IMR-90 (cell line): ENCODE measurements around the gene GIPC3. TPM values are rescaled to one million over a fixed set of nuclear protein-coding genes. Genes with fewer than 3 reads are reported as not detected.

ENCODE experiments used
- ATAC-seq: fragments of 200-7000 bp; cut with Tn5 transposase; 2 replicates; pipeline ENCODE4 v1.9.1; 2020; ENCODE audit warnings: low read depth, mild to moderate bottlenecking, moderate library complexity
- BruUV-seq: library from RNA; stranded (reverse); fragments of 400-500 nt; replicated peaks from 2 replicates; lab custom pipeline; 2021; lab: Mats Ljungman, UMichigan
- CTCF ChIA-PET: fragments of 300-600 bp; formaldehyde crosslinking; extraction: SDS; loops from one replicate; lab custom pipeline; 2021; ENCODE audit warnings: antibody characterized with exemption; lab: Yijun Ruan, JAX
- POLR2A ChIA-PET: fragments of 300-600 bp; sonication (Branson Sonifier 250); formaldehyde crosslinking; loops from one replicate; lab custom pipeline; 2022; ENCODE audit warnings: antibody characterized with exemption; ENCODE audit not compliant: unreplicated experiment; lab: Charles Lee
- DNase-seq: peaks from one replicate; pipeline ENCODE4 v3.0.0; 2013
- H2AFZ ChIP-seq: replicated peaks from 2 replicates; pipeline ENCODE3; 2013; ENCODE audit warnings: low read length, mild to moderate bottlenecking; ENCODE audit not compliant: poor library complexity
- H2AK5ac ChIP-seq: 2 replicates; pipeline ENCODE4 v1.6.1; 2013; ENCODE audit warnings: low read depth, low read length, inconsistent platforms
- H2AK9ac ChIP-seq: replicated peaks from 2 replicates; pipeline ENCODE3; 2013; ENCODE audit warnings: mild to moderate bottlenecking, low read depth, low read length, moderate library complexity; ENCODE audit not compliant: poor library complexity
- H2BK120ac ChIP-seq: 2 replicates; pipeline ENCODE4 v1.6.1; 2013; ENCODE audit warnings: low read depth, low read length, inconsistent platforms
- H2BK15ac ChIP-seq: 3 replicates; pipeline ENCODE4 v1.6.1; 2013; ENCODE audit warnings: low read depth, low read length, inconsistent platforms
- H2BK20ac ChIP-seq: 2 replicates; pipeline ENCODE4 v1.6.1; 2013; ENCODE audit warnings: low read depth, mild to moderate bottlenecking, inconsistent platforms, low read length, moderate library complexity
- H2BK5ac ChIP-seq: 2 replicates; pipeline ENCODE4 v1.6.1; 2013; ENCODE audit warnings: mild to moderate bottlenecking, low read depth, low read length, inconsistent platforms; ENCODE audit not compliant: poor library complexity, severe bottlenecking
- H3K14ac ChIP-seq: replicated peaks from 2 replicates; pipeline ENCODE4 v1.6.1; 2013; ENCODE audit warnings: low read depth, low read length, inconsistent platforms
- H3K18ac ChIP-seq: 2 replicates; pipeline ENCODE4 v1.6.1; 2013; ENCODE audit warnings: low read depth, low read length, control low read depth
- H3K23ac ChIP-seq: 2 replicates; pipeline ENCODE4 v1.6.1; 2013; ENCODE audit warnings: low read depth, low read length, inconsistent platforms
- H3K27ac ChIP-seq: 2 replicates; pipeline ENCODE4 v1.5.1; 2013; ENCODE audit warnings: mild to moderate bottlenecking, control low read depth, low read length; ENCODE audit not compliant: insufficient read depth
- H3K27me3 ChIP-seq: 2 replicates; pipeline ENCODE4 v1.6.1; 2013; ENCODE audit warnings: low read length; ENCODE audit not compliant: control insufficient read depth, insufficient read depth
- H3K36me3 ChIP-seq: 2 replicates; pipeline ENCODE4 v1.6.1; 2013; ENCODE audit warnings: low read length, mixed read lengths; ENCODE audit not compliant: control insufficient read depth, insufficient read depth
- H3K4ac ChIP-seq: 2 replicates; pipeline ENCODE4 v1.6.1; 2013; ENCODE audit warnings: low read depth, low read length, inconsistent platforms
- H3K4me1 ChIP-seq: 2 replicates; pipeline ENCODE4 v1.6.1; 2013; ENCODE audit warnings: low read length, mixed read lengths; ENCODE audit not compliant: control insufficient read depth, insufficient read depth
- H3K4me2 ChIP-seq: 2 replicates; pipeline ENCODE4 v1.6.1; 2013; ENCODE audit warnings: low read depth, mild to moderate bottlenecking, control low read depth, low read length, moderate library complexity
- H3K4me3 ChIP-seq: 2 replicates; pipeline ENCODE4 v1.5.1; 2013; ENCODE audit warnings: low read depth, mild to moderate bottlenecking, control low read depth, low read length, moderate library complexity; ENCODE audit not compliant: insufficient read depth
- H3K56ac ChIP-seq: 2 replicates; pipeline ENCODE4 v1.6.1; 2013; ENCODE audit warnings: low read length, inconsistent platforms; ENCODE audit not compliant: insufficient read depth; ENCODE audit errors: extremely low read depth
- H3K79me1 ChIP-seq, 2 experiments: 2 replicates each; pipeline ENCODE4 v1.6.1; 2013; ENCODE audit warnings: low read length in 2 of 2, inconsistent platforms in 1 of 2, low read depth in 1 of 2
- H3K9ac ChIP-seq: 2 replicates; pipeline ENCODE4 v1.6.1; 2013; ENCODE audit warnings: low read depth, low read length, control low read depth
- H3K9me1 ChIP-seq: 2 replicates; pipeline ENCODE4 v1.6.1; 2013; ENCODE audit warnings: low read length, inconsistent platforms; ENCODE audit not compliant: insufficient read depth
- H3K9me3 ChIP-seq: 2 replicates; pipeline ENCODE4 v1.6.1; 2013; ENCODE audit warnings: low read length; ENCODE audit not compliant: control insufficient read depth, insufficient read depth
- H4K20me1 ChIP-seq: 2 replicates; pipeline ENCODE4 v1.6.1; 2013; ENCODE audit warnings: low read length, inconsistent platforms; ENCODE audit not compliant: insufficient read depth
- H4K5ac ChIP-seq: 2 replicates; pipeline ENCODE4 v1.6.1; 2013; ENCODE audit warnings: mild to moderate bottlenecking, low read depth, low read length, control low read depth
- H4K8ac ChIP-seq, 2 experiments: 2 replicates each; pipeline ENCODE4 v1.6.1; 2013; ENCODE audit warnings: low read depth in 2 of 2, low read length in 2 of 2, control low read depth in 1 of 2, inconsistent platforms in 1 of 2
- H4K91ac ChIP-seq: 2 replicates; pipeline ENCODE4 v1.6.1; 2013; ENCODE audit warnings: low read depth, low read length, inconsistent platforms; ENCODE audit not compliant: insufficient read depth
- CEBPB ChIP-seq: IDR thresholded peaks from 2 replicates; pipeline ENCODE4 v1.6.1; 2012; ENCODE audit warnings: low read depth, low read length, improper control_type of control experiment
- ELK1 ChIP-seq: fragments of 150-350 bp; IDR thresholded peaks from 2 replicates; pipeline ENCODE4 v1.6.1; 2016; ENCODE audit warnings: low read depth, mild to moderate bottlenecking, low read length, moderate library complexity, borderline replicate concordance
- FOS ChIP-seq: fragments of 150-350 bp; IDR thresholded peaks from 2 replicates; pipeline ENCODE4 v1.6.1; 2016; ENCODE audit warnings: low read depth, low read length
- MAFK ChIP-seq: IDR thresholded peaks from 2 replicates; pipeline ENCODE4 v1.6.1; 2012; ENCODE audit warnings: low read depth, low read length, improper control_type of control experiment
- MAZ ChIP-seq: IDR thresholded peaks from 2 replicates; pipeline ENCODE4 v1.6.1; 2012; ENCODE audit warnings: low read depth, mild to moderate bottlenecking, low read length, improper control_type of control experiment, moderate library complexity, borderline replicate concordance
- NFE2L2 ChIP-seq: fragments of 150-350 bp; IDR thresholded peaks from 2 replicates; pipeline ENCODE4 v1.6.1; 2016; ENCODE audit warnings: low read depth, mild to moderate bottlenecking, low read length
- POLR2A ChIP-seq: IDR thresholded peaks from 2 replicates; pipeline ENCODE4 v1.6.1; 2012; ENCODE audit warnings: mild to moderate bottlenecking, low read depth, low read length
- RAD21 ChIP-seq: IDR thresholded peaks from 2 replicates; pipeline ENCODE4 v1.6.1; 2012; ENCODE audit warnings: low read length, improper control_type of control experiment
- RFX5 ChIP-seq: IDR thresholded peaks from 2 replicates; pipeline ENCODE4 v1.8.0; 2012; ENCODE audit warnings: low read depth, mild to moderate bottlenecking, low read length, moderate library complexity
- WGBS, 2 experiments: methylation state at CpG; one replicate each; pipeline versions ENCODE4 v1.1.5 to v1.1.7; 2013; ENCODE audit warnings: missing lambda C conversion rate in 2 of 2; ENCODE audit not compliant: insufficient read length in 1 of 2; ENCODE audit errors: extremely low coverage in 2 of 2; 5-methylcytosine and 5-hydroxymethylcytosine counted together
- dilution Hi-C: fragments of 300-500 bp; cut with HindIII; formaldehyde crosslinking; loops from one replicate; pipeline ENCODE4 v1.14.3; 2018; ENCODE audit warnings: low sequenced_read_pairs; ENCODE audit not compliant: unreplicated experiment
- in situ Hi-C: fragments of 300-500 bp; cut with MboI; formaldehyde crosslinking; loops from 3 replicates; pipeline ENCODE4 v1.14.3; 2019; ENCODE audit warnings: low sequenced_read_pairs, inconsistent platforms, mixed read lengths
- intact Hi-C: fragments of 100-400 bp; cut with micrococcal nuclease; formaldehyde crosslinking; loops from 2 replicates; pipeline ENCODE4 v1.10.0; 2022
- polyA plus RNA-seq, 3 experiments: library from polyadenylated mRNA; depleted of rRNA; stranded (reverse); fragments of >200 nt; gene quantifications; 2 replicates each; pipeline ENCODE4 v1.2.3, GENCODE V29; 2012; ENCODE audit warnings: low replicate concordance in 1 of 3
- total RNA-seq: library from RNA; depleted of rRNA; stranded (reverse); fragments of >200 nt; gene quantifications from 2 replicates; pipeline ENCODE4 v1.2.3, GENCODE V29; 2012
- TF ChIP-seq, protein P1 (sequence below): fragments of 150-350 bp; IDR thresholded peaks from 2 replicates; pipeline ENCODE4 v1.6.1; 2017; ENCODE audit warnings: mild to moderate bottlenecking, antibody characterized with exemption, low read length, low read depth
- TF ChIP-seq, protein P2 (sequence below): conservative IDR thresholded peaks from 2 replicates; pipeline ENCODE4 v1.5.1; 2012; ENCODE audit warnings: mild to moderate bottlenecking, low read depth, low read length, improper control_type of control experiment

GIPC3 gene
- total and polyA plus RNA-seq, 2 of the 4 experiments (the other 2 are of a cell fraction) = under 0.01 to 0.36 TPM

DNA sequence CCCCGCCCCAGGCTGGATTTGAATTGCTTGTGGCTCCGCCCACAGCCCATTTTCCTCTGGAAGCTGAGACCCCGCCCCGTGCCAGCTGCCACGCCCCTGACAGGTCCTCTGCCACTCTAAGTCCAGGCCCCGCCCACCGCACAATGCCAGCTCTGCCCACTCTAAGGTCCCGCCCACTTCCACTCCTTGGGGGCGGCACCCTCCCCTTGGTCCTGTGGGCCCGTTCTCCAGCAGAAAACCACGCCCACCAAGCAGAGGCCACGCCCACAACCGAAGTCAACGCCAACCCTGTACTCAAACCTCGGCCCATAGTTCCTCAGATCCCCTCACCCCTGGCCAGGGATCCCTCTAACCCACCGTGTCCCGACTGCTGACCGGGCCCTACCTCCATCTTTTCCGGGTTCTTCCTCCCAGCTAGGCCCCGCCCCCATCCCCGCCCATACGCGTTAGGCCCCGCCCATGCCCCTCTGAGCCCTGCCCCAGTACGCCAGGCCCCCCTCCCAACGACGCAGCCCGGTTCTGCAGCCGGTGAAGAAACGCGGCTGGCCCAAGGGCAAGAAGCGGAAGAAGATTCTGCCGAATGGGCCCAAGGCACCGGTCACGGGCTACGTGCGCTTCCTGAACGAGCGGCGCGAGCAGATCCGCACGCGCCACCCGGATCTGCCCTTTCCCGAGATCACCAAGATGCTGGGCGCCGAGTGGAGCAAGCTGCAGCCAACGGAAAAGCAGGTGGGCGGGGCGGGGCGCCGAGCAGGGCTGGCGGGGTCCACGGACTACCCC, 11.2 kb upstream of the GIPC3 start:
- Histone ChIP-seq H2AK9ac (peak overlapping the region; percentile 33), H3K9me1 (peaks cover 4% of the 10 kb centered on the region), H4K5ac (peak overlapping the region; percentile 48; the same call in 1 of the 2 replicates), H2BK5ac (peak overlapping the region; percentile 30), H2AK5ac (peak overlapping the region; percentile 70), H3K23ac (0 out of 2 replicates have a peak overlapping the region, but pooled peaks have one; percentile 59), H3K18ac (no peak overlapping the region), H2BK20ac (no peak overlapping the region), H2AFZ (peak overlapping the region; percentile 79), H4K91ac (no peak overlapping the region; the same call in 1 of the 2 replicates), H3K27me3 (no peaks in the 10 kb centered on the region), H3K9me3 (no peaks in the 10 kb centered on the region), H2BK120ac (no peak overlapping the region), H3K4me1 (no peaks in the 10 kb centered on the region), H3K79me1 (peaks cover 7 to 22% of the 10 kb centered on the region in 2 experiments; a peak in 3 of 4 replicates), H2BK15ac (no peak overlapping the region), H4K20me1 (peaks cover 10% of the 10 kb centered on the region; the same call in 1 of the 2 replicates), H3K27ac (no peak overlapping the region), H3K4me3 (peak overlapping the region; percentile 87), H3K56ac (no peak overlapping the region), H4K8ac (peak overlapping the region in 1 of 2 experiments; percentile 91; a peak in 2 of 4 replicates), H3K36me3 (peaks cover 15% of the 10 kb centered on the region; the same call in 1 of the 2 replicates), H3K4me2 (peak overlapping the region; percentile 87; the same call in 1 of the 2 replicates), H3K4ac (no peak overlapping the region), H3K14ac (no peak overlapping the region), H3K9ac (no peak overlapping the region)
- in situ Hi-C loops = no loop called here
- TF ChIP-seq MAZ (peak; percentile 37; the same call in 1 of the 2 replicates), NFE2L2 (no peak), RFX5 (no peak), ELK1 (no peak), FOS (no peak), POLR2A (no peak), MAFK (no peak), CEBPB (no peak), RAD21 (no peak)
- TF ChIP-seq, protein P1, sequence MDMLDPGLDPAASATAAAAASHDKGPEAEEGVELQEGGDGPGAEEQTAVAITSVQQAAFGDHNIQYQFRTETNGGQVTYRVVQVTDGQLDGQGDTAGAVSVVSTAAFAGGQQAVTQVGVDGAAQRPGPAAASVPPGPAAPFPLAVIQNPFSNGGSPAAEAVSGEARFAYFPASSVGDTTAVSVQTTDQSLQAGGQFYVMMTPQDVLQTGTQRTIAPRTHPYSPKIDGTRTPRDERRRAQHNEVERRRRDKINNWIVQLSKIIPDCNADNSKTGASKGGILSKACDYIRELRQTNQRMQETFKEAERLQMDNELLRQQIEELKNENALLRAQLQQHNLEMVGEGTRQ = 0 out of 2 replicates have a peak, but pooled peaks have one; percentile 29
- TF ChIP-seq, protein P2, sequence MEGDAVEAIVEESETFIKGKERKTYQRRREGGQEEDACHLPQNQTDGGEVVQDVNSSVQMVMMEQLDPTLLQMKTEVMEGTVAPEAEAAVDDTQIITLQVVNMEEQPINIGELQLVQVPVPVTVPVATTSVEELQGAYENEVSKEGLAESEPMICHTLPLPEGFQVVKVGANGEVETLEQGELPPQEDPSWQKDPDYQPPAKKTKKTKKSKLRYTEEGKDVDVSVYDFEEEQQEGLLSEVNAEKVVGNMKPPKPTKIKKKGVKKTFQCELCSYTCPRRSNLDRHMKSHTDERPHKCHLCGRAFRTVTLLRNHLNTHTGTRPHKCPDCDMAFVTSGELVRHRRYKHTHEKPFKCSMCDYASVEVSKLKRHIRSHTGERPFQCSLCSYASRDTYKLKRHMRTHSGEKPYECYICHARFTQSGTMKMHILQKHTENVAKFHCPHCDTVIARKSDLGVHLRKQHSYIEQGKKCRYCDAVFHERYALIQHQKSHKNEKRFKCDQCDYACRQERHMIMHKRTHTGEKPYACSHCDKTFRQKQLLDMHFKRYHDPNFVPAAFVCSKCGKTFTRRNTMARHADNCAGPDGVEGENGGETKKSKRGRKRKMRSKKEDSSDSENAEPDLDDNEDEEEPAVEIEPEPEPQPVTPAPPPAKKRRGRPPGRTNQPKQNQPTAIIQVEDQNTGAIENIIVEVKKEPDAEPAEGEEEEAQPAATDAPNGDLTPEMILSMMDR = no peak
- WGBS, 2 experiments = 75% methylated on average over 25 of the region's 55 CpGs; no CpG with 5 or more reads in 1 of the 2 experiments
- intact Hi-C loops = no loop called here
- CTCF ChIA-PET = interaction anchor here (0.6 kb wide), 1 partner anchor 690 kb away, joined by 6 read pairs; no protein-coding TSS in a partner anchor
- dilution Hi-C loops = no loop called here
- ATAC-seq (peak; percentile 65), DNase-seq (peak; percentile 93)
- POLR2A ChIA-PET = interaction anchor here (0.9 kb wide), 1 partner anchor 897 kb away, joined by 3 read pairs; no protein-coding TSS in a partner anchor
- no TSS peak for BruUV-seq
